Natural killer cell treated with Interleukin-12 subunit alpha and Interleukin-12 subunit beta and Interleukin-15 and Interleukin-18, amount 100 ng/mL, for 72 hours (primary cell): ENCODE data around the gene AZIN2. TPM values are rescaled to one million over a fixed set of nuclear protein-coding genes. Genes with fewer than 3 reads are reported as not detected.
"Not testable (repeated sequence)": the region's sequence is repeated elsewhere in the genome, so short reads cannot be mapped to it uniquely, and the experiment has no call there.

Experiments
- ATAC-seq, 2 donors: fragments of 150-1000 bp; cut with Tn5 transposase in 1 of 2; sonication (Bioruptor Pico), chemical (Tn5 transposase) in 1 of 2; 2 replicates each; pipeline ENCODE4 v1.10.0; 2021
- DNase-seq: peaks from one replicate; pipeline ENCODE4 v3.0.0; 2022; ENCODE audit warnings: low spot score
- H3K27ac Mint-ChIP-seq, 2 donors: 1 replicate in 1 of 2; 2 replicates in 1 of 2; pipeline ENCODE4 v1.8.0; 2022; ENCODE audit warnings: mixed read lengths in 2 of 2, mild to moderate bottlenecking in 1 of 2, moderate library complexity in 1 of 2
- H3K27me3 Mint-ChIP-seq, 2 donors: 1 replicate in 1 of 2; 2 replicates in 1 of 2; pipeline ENCODE4 v1.8.0; 2022; ENCODE audit warnings: mixed read lengths in 2 of 2
- H3K36me3 Mint-ChIP-seq: one replicate; pipeline ENCODE4 v1.8.0; 2022; ENCODE audit warnings: mixed read lengths
- H3K4me1 Mint-ChIP-seq, 2 donors: 1 replicate in 1 of 2; 2 replicates in 1 of 2; pipeline ENCODE4 v1.8.0; 2022; ENCODE audit warnings: low read depth in 2 of 2, mixed read lengths in 2 of 2, mild to moderate bottlenecking in 1 of 2
- H3K4me3 Mint-ChIP-seq: one replicate; pipeline ENCODE4 v1.8.0; 2022; ENCODE audit warnings: mixed read lengths
- H3K9me3 Mint-ChIP-seq: 2 replicates; pipeline ENCODE4 v1.8.0; 2022; ENCODE audit warnings: mixed read lengths
- total RNA-seq, 2 donors: library from RNA; stranded (reverse); gene quantifications; one replicate each; pipeline ENCODE4 v1.2.3, GENCODE V29; 2022

Gene AZIN2
- total RNA-seq, 2 donors from 2014 or later: 2.4 to 4.4 TPM

GRCh38 chr1:33047290-33047689 is 33.7 kb upstream of the AZIN2 start:
- peaks cover 62 to 71% of the 10 kb centered on the region in 2 donors for H3K4me1 Mint-ChIP-seq
- peaks cover 3% of the 10 kb centered on the region for H3K9me3 Mint-ChIP-seq
- peak overlapping the region; percentile 88 to 95 for H3K27ac Mint-ChIP-seq
- H3K27me3 Mint-ChIP-seq: peaks cover 0 to 2% of the 10 kb centered on the region in 2 donors
- peak overlapping the region; percentile 65 for H3K4me3 Mint-ChIP-seq
- H3K36me3 Mint-ChIP-seq: peaks cover 5% of the 10 kb centered on the region
- no peak for ATAC-seq
- DNase-seq: no peak

- peaks cover 5% of the 10 kb centered on the region for H3K36me3 Mint-ChIP-seq
- ATAC-seq (no peak), DNase-seq (no peak)
- H3K4me1 Mint-ChIP-seq: peaks cover 58 to 67% of the 10 kb centered on the region in 2 donors
- peak overlapping the region; percentile 88 to 95 for H3K27ac Mint-ChIP-seq
- H3K9me3 Mint-ChIP-seq: peaks cover 3% of the 10 kb centered on the region
- H3K27me3 Mint-ChIP-seq: peaks cover 0 to 2% of the 10 kb centered on the region in 2 donors
- no peak overlapping the region for H3K4me3 Mint-ChIP-seq
Measured at GRCh38 chr1:33047839-33048305, 33.1 kb upstream of the AZIN2 start.

DNA sequence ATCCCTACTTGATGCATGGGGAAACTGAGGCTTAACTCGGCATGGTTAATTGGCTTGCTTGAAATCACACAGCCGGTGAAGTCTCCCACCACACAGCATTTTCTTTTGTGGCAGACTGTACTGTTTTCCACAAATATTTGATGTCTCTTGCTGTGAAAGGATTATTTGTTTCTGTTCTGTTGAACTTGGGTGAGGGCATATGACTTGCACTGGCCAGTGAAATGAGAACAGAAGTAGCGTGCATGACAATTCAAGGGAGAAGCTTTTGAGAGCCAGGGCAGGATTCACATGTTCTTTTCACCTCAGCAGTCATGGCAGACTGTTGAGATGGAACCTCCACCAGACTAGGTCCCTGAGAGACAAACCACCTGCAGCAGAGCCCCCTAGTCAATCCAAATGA is 32.5 kb upstream of the AZIN2 start:
- peaks cover 55 to 63% of the 10 kb centered on the region in 2 donors for H3K4me1 Mint-ChIP-seq
- peak overlapping the region; percentile 7 for H3K4me3 Mint-ChIP-seq
- H3K36me3 Mint-ChIP-seq: peaks cover 5% of the 10 kb centered on the region
- H3K27ac Mint-ChIP-seq: peak overlapping the region; percentile 88 to 95
- no peak for ATAC-seq
- peaks cover 3% of the 10 kb centered on the region for H3K9me3 Mint-ChIP-seq
- peaks cover 0 to 2% of the 10 kb centered on the region in 2 donors for H3K27me3 Mint-ChIP-seq
- no peak for DNase-seq

DNA sequence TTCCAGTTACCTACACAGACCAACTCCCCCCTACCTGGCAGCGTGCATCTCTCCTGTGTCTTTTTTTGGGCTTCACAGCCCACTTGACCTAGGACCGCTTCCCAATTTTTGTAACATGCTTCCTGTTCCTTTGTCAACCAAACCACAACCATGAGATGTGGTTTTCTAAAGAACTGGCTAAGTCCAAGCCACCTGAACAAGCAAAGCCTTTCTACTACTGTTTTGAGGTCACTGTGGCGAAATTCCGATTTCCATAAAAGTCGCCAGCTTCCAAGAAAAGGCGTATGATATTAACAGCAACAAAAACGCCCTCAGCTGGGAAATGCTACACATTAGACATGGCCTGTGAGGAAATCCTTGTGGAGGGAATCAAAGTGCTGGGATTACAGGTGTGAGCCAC is 31.6 kb upstream of the AZIN2 start:
- Mint-ChIP-seq H3K4me3 (no peak overlapping the region), H3K36me3 (peaks cover 5% of the 10 kb centered on the region), H3K27me3 (peaks cover 0 to 2% of the 10 kb centered on the region in 2 donors), H3K27ac (peak overlapping the region in 1 of 2 donors; percentile 93), H3K4me1 (peaks cover 54 to 55% of the 10 kb centered on the region in 2 donors), H3K9me3 (peaks cover 3% of the 10 kb centered on the region)
- DNase-seq (no peak), ATAC-seq (no peak)

DNA sequence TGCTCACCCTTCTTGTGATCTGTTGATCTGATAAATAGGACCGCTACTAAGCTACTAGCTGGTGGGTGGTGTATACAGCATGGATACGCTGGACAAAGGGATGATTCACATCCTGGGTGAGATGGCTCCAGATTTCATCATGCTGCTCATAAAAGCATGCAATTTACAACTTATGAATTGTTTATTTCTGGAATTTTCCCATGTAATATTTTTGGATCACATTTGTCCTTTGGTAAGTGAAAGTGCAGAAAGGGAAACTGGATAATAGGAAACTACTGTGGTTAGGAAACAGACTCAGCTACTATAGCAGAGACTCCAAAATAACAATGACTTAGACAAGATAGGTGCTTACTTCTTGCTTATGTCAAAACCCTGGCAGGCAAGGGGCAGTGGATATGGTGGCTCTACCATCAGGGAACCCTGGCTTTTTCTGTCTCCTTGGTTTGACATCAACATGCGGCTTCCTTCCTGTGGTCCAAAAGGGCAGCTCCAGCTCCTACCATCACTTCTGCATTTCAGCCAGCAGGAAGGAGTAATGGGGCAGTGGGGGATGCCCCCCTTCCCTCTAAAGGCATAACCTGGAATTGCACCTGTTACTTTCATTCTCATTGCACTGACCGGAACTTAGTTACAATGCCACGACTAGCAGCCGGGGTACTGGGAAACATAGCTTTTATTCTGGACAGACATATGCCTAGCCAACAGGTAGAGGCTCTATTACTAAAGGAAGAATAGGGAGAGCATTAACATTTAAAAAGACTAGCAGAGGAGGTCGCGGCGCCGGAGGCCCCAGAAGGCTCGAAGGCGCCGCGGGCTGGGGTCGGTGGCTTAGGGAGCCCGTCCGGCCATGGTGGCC is 30.5 kb upstream of the AZIN2 start:
- no peak for ATAC-seq
- H3K27me3 Mint-ChIP-seq: peaks cover 0 to 2% of the 10 kb centered on the region in 2 donors
- H3K36me3 Mint-ChIP-seq: peaks cover 5% of the 10 kb centered on the region
- H3K27ac Mint-ChIP-seq: peak overlapping the region; percentile 71 to 93
- peak overlapping the region; percentile 35 for H3K4me3 Mint-ChIP-seq
- no peak for DNase-seq
- H3K9me3 Mint-ChIP-seq: peaks cover 3% of the 10 kb centered on the region
- H3K4me1 Mint-ChIP-seq: peaks cover 51 to 52% of the 10 kb centered on the region in 2 donors

GRCh38 chr1:33055210-33056008 is 25.5 kb upstream of the AZIN2 start:
- Mint-ChIP-seq H3K27ac (peak overlapping the region; percentile 50 to 79), H3K4me1 (peaks cover 16 to 21% of the 10 kb centered on the region in 2 donors), H3K9me3 (no peaks in the 10 kb centered on the region), H3K4me3 (no peak overlapping the region), H3K27me3 (peaks cover 0 to 7% of the 10 kb centered on the region in 2 donors), H3K36me3 (peaks cover 4% of the 10 kb centered on the region)
- ATAC-seq (peak; percentile 83 to 88), DNase-seq (peak; percentile 78)

- Mint-ChIP-seq H3K9me3 (no peaks in the 10 kb centered on the region), H3K27ac (peak overlapping the region in 1 of 2 donors; percentile 79), H3K36me3 (no peaks in the 10 kb centered on the region), H3K4me1 (peaks cover 11 to 16% of the 10 kb centered on the region in 2 donors), H3K27me3 (peaks cover 0 to 4% of the 10 kb centered on the region in 2 donors), H3K4me3 (no peak overlapping the region)
- DNase-seq: no peak
- no peak for ATAC-seq
Measured at GRCh38 chr1:33056426-33056825, 24.5 kb upstream of the AZIN2 start.

- Mint-ChIP-seq H3K36me3 (peaks cover 5% of the 10 kb centered on the region), H3K27me3 (peaks cover 0 to 7% of the 10 kb centered on the region in 2 donors), H3K4me3 (no peak overlapping the region), H3K9me3 (no peaks in the 10 kb centered on the region), H3K27ac (no peak overlapping the region), H3K4me1 (peaks cover 11 to 16% of the 10 kb centered on the region in 2 donors)
- no peak for ATAC-seq
- no peak for DNase-seq
Measured at GRCh38 chr1:33057095-33057494, 23.9 kb upstream of the AZIN2 start.

GRCh38 chr1:33060579-33061083 is 20.3 kb upstream of the AZIN2 start:
- Mint-ChIP-seq H3K4me3 (no peak overlapping the region), H3K27me3 (peaks cover 0 to 7% of the 10 kb centered on the region in 2 donors), H3K27ac (no peak overlapping the region), H3K9me3 (peaks cover 20% of the 10 kb centered on the region), H3K4me1 (peaks cover 2 to 6% of the 10 kb centered on the region in 2 donors), H3K36me3 (peaks cover 33% of the 10 kb centered on the region)
- ATAC-seq (no peak), DNase-seq (no peak)

- ATAC-seq (no peak), DNase-seq (no peak)
- Mint-ChIP-seq H3K27me3 (peaks cover 0 to 7% of the 10 kb centered on the region in 2 donors), H3K4me1 (peaks cover 0 to 2% of the 10 kb centered on the region in 2 donors), H3K4me3 (no peak overlapping the region), H3K9me3 (peaks cover 20% of the 10 kb centered on the region), H3K27ac (no peak overlapping the region), H3K36me3 (peaks cover 36% of the 10 kb centered on the region)
Measured at GRCh38 chr1:33061834-33062233, 19.1 kb upstream of the AZIN2 start.

DNA sequence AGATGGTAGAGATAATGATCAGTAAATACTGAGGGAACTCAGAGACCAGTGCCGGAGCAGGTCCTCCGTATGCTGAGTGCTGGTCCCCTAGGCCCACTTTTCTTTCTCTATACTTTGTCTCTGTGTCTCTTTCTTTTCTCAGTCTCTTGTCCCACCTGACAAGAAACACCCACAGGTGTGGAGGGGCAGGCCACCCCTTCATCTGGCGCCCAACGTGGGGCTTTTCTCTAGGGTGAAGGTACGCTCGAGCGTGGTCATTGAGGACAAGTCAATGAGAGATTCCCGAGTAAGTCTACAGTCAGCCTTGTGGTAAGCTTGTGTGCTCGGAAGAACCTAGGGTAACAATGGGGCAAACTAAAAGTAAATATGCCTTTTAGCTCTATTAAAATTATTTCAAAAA is 16.7 kb upstream of the AZIN2 start:
- Mint-ChIP-seq H3K9me3 (peaks cover 24% of the 10 kb centered on the region), H3K36me3 (peaks cover 43% of the 10 kb centered on the region), H3K27me3 (peaks cover 10% of the 10 kb centered on the region in 2 donors)
- not testable (repeated sequence) for ATAC-seq, H3K27ac Mint-ChIP-seq, H3K4me1 Mint-ChIP-seq, H3K4me3 Mint-ChIP-seq, DNase-seq

DNA sequence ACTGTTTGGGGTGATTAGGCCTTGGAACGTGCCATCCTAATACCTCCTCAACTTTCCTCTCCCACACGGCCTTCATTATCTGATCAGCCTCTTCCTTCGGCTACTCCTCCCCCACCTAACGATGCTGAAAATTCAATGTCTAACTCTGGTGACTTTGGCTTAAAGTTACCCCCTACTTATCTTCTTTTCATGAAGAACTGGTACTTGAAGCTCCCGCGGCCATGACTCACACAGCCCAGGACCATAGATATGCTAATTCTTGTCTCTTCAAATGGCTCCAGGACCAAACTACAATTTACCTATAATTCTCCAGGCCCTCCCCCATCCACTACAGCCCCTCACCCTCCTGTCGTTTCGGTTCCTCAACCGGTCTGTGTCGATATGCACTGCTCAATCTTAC is 15.7 kb upstream of the AZIN2 start:
- no peaks in the 10 kb centered on the region for H3K4me1 Mint-ChIP-seq
- no peak for DNase-seq
- no peak overlapping the region for H3K27ac Mint-ChIP-seq
- peaks cover 24% of the 10 kb centered on the region for H3K9me3 Mint-ChIP-seq
- no peak overlapping the region for H3K4me3 Mint-ChIP-seq
- H3K36me3 Mint-ChIP-seq: peaks cover 43% of the 10 kb centered on the region
- no peak for ATAC-seq
- peaks cover 10 to 12% of the 10 kb centered on the region in 2 donors for H3K27me3 Mint-ChIP-seq

DNA sequence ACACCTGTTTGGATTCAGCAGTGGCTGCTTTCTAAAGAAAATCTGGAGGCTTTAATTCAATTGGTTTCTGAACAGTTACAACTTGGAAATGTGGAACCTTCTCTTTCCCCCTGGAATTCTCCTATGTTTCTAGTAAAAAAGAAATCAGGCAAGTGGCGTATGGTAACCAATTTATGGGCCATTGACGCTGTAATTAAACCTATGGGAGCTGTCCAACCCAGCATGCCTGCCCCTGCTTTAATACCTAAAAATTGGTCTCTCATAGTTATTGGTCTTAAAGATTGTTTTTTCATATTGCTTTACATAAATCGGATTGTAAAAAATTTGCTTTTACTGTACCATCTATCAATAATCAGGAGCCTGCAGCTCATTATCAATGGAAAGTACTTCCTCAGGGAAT is 14.5 kb upstream of the AZIN2 start:
- not testable (repeated sequence) for H3K4me1 Mint-ChIP-seq, H3K4me3 Mint-ChIP-seq, H3K27ac Mint-ChIP-seq, ATAC-seq, DNase-seq
- H3K27me3 Mint-ChIP-seq: peaks cover 10 to 16% of the 10 kb centered on the region in 2 donors
- peaks cover 43% of the 10 kb centered on the region for H3K36me3 Mint-ChIP-seq
- H3K9me3 Mint-ChIP-seq: peaks cover 24% of the 10 kb centered on the region
